Osteoblast (primary cell): ENCODE results near the gene PHACTR1. TPM values are rescaled to one million over a fixed set of nuclear protein-coding genes. Genes with fewer than 3 reads are reported as not detected.

ENCODE experiments used
- DNase-seq: peaks from one replicate; pipeline ENCODE4 v3.0.0; 2011; ENCODE audit warnings: low spot score, mixed read lengths; ENCODE audit not compliant: insufficient read length; ENCODE audit errors: missing footprints
- H2AFZ ChIP-seq: 2 replicates; pipeline ENCODE4 v1.6.0; 2011; ENCODE audit warnings: mild to moderate bottlenecking, low read length
- H3K27ac ChIP-seq: 2 replicates; pipeline ENCODE4 v1.5.1; 2011; ENCODE audit warnings: mild to moderate bottlenecking, low read depth, low read length, moderate library complexity
- H3K27me3 ChIP-seq: 2 replicates; pipeline ENCODE4 v1.6.0; 2012; ENCODE audit warnings: mild to moderate bottlenecking, control low read depth, inconsistent platforms, low read length, moderate library complexity; ENCODE audit not compliant: insufficient read depth
- H3K36me3 ChIP-seq: 2 replicates; pipeline ENCODE4 v1.5.1; 2011; ENCODE audit warnings: mild to moderate bottlenecking, low read length, control low read depth, moderate library complexity; ENCODE audit not compliant: insufficient read depth
- H3K4me1 ChIP-seq: 2 replicates; pipeline ENCODE4 v1.5.1; 2011; ENCODE audit warnings: mild to moderate bottlenecking, low read length, control low read depth, moderate library complexity; ENCODE audit not compliant: insufficient read depth
- H3K4me2 ChIP-seq: 2 replicates; pipeline ENCODE4 v1.6.0; 2011; ENCODE audit warnings: mild to moderate bottlenecking, low read length; ENCODE audit not compliant: insufficient read depth
- H3K4me3 ChIP-seq: fragments of 200-600 bp; sonication (generic); 3 replicates; pipeline ENCODE4 v1.5.1; 2012; ENCODE audit warnings: mild to moderate bottlenecking, low read length, inconsistent platforms; ENCODE audit not compliant: insufficient read depth
- H3K79me2 ChIP-seq: 2 replicates; pipeline ENCODE4 v1.6.0; 2012; ENCODE audit warnings: mild to moderate bottlenecking, low read length, control low read depth, inconsistent platforms; ENCODE audit not compliant: insufficient read depth
- H3K9me3 ChIP-seq: 2 replicates; pipeline ENCODE4 v1.5.1; 2011; ENCODE audit warnings: low read depth, low read length, control low read depth
- H4K20me1 ChIP-seq: 2 replicates; pipeline ENCODE4 v1.6.0; 2012; ENCODE audit warnings: mild to moderate bottlenecking, low read length, control low read depth; ENCODE audit not compliant: insufficient read depth
- CTCF ChIP-seq: IDR thresholded peaks from 2 replicates; pipeline ENCODE4 v1.5.1; 2011; ENCODE audit warnings: mild to moderate bottlenecking, low read depth, low read length, moderate library complexity; ENCODE audit errors: extremely low read depth
- total RNA-seq: library from RNA; depleted of rRNA; stranded (reverse); fragments of >200 nt; gene quantifications from 2 replicates; pipeline ENCODE4 v1.2.3, GENCODE V29; 2012

PHACTR1 gene
- total RNA-seq, 1 donor: 0.36 TPM

GRCh38 chr6:13183415-13184088 lies 467.0 kb downstream of the PHACTR1 start:
- no peak for TF ChIP-seq CTCF
- DNase-seq: no peak
- H3K9me3 ChIP-seq: no peaks in the 10 kb centered on the region
- no peak overlapping the region for H3K27ac ChIP-seq
- no peaks in the 10 kb centered on the region for H4K20me1 ChIP-seq
- no peak overlapping the region for H2AFZ ChIP-seq
- H3K4me2 ChIP-seq: no peak overlapping the region
- no peaks in the 10 kb centered on the region for H3K79me2 ChIP-seq
- no peaks in the 10 kb centered on the region for H3K4me1 ChIP-seq
- H3K36me3 ChIP-seq: no peaks in the 10 kb centered on the region
- no peak overlapping the region for H3K4me3 ChIP-seq
- H3K27me3 ChIP-seq: no peaks in the 10 kb centered on the region

GRCh38 chr6:13184089-13184468 lies 467.5 kb downstream of the PHACTR1 start:
- no peak for TF ChIP-seq CTCF
- no peak overlapping the region for H3K4me2 ChIP-seq
- H4K20me1 ChIP-seq: no peaks in the 10 kb centered on the region
- no peaks in the 10 kb centered on the region for H3K36me3 ChIP-seq
- H3K9me3 ChIP-seq: no peaks in the 10 kb centered on the region
- no peak for DNase-seq
- H2AFZ ChIP-seq: no peak overlapping the region
- H3K27ac ChIP-seq: no peak overlapping the region
- no peaks in the 10 kb centered on the region for H3K27me3 ChIP-seq
- H3K79me2 ChIP-seq: no peaks in the 10 kb centered on the region
- H3K4me3 ChIP-seq: no peak overlapping the region
- no peaks in the 10 kb centered on the region for H3K4me1 ChIP-seq

DNA sequence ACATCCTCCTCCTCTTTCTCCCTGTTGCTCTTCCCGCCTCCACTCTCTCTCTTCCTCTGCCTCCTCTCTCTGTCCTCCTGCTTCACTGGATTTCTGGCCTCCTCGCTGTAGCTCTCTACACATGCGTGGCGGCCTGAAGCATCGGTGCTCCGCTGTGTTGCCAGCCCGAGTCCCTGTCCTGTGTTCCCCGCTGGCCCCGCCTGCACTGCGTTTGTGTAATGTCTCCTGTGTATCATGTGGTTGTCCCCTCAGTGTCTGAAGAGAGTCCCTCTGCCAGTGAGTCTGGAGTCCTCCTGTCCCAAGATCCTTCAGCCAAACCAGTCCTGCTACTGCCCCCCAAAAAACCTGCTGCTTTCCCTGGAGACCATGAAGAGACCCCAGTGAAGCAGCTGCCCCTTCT lies 468.0 kb downstream of the PHACTR1 start:
- TF ChIP-seq CTCF: no peak
- no peak for DNase-seq

DNA sequence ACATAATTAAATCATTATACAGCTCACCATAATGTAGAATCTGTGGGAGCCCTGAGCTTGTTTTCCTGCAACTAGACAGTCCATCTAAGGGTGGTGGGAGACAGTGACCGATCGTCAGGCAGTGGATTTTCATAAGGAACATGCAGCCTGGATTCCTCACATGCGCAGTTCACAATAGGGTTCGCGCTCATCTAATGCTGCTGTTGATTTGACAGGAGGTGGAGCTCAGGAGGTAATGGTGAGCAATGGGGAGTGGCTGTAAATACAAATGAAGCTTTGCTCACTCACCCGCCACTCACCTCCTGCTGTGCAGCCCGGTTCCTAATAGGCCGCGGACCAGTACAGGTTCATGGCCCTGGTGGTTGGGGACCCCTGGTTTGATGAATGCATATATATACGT lies 470.3 kb downstream of the PHACTR1 start:
- no peaks in the 10 kb centered on the region for H3K36me3 ChIP-seq
- no peak for TF ChIP-seq CTCF
- no peak overlapping the region for H3K4me3 ChIP-seq
- H3K9me3 ChIP-seq: no peaks in the 10 kb centered on the region
- no peaks in the 10 kb centered on the region for H4K20me1 ChIP-seq
- no peak for DNase-seq
- H3K79me2 ChIP-seq: no peaks in the 10 kb centered on the region
- no peak overlapping the region for H3K4me2 ChIP-seq
- H3K27me3 ChIP-seq: no peaks in the 10 kb centered on the region
- no peak overlapping the region for H2AFZ ChIP-seq
- H3K27ac ChIP-seq: no peak overlapping the region
- H3K4me1 ChIP-seq: no peaks in the 10 kb centered on the region

More for the DNA sequence above, 468.0 kb downstream of the PHACTR1 start:
- no peaks in the 10 kb centered on the region for H4K20me1 ChIP-seq
- no peaks in the 10 kb centered on the region for H3K27me3 ChIP-seq
- no peaks in the 10 kb centered on the region for H3K4me1 ChIP-seq
- H3K36me3 ChIP-seq: no peaks in the 10 kb centered on the region
- H3K79me2 ChIP-seq: no peaks in the 10 kb centered on the region
- H3K4me2 ChIP-seq: no peak overlapping the region
- H2AFZ ChIP-seq: no peak overlapping the region
- H3K27ac ChIP-seq: no peak overlapping the region
- H3K4me3 ChIP-seq: no peak overlapping the region
- no peaks in the 10 kb centered on the region for H3K9me3 ChIP-seq
